Measurements from ENCODE around the gene TMEM200C. TPM values are rescaled to one million over a fixed set of nuclear protein-coding genes. Genes with fewer than 3 reads are reported as not detected.

Gene TMEM200C
- total RNA-seq (2014; rRNA removed; shearing (Covaris generic)) = 4.7 and 5.8 TPM in 2 replicates

DNA sequence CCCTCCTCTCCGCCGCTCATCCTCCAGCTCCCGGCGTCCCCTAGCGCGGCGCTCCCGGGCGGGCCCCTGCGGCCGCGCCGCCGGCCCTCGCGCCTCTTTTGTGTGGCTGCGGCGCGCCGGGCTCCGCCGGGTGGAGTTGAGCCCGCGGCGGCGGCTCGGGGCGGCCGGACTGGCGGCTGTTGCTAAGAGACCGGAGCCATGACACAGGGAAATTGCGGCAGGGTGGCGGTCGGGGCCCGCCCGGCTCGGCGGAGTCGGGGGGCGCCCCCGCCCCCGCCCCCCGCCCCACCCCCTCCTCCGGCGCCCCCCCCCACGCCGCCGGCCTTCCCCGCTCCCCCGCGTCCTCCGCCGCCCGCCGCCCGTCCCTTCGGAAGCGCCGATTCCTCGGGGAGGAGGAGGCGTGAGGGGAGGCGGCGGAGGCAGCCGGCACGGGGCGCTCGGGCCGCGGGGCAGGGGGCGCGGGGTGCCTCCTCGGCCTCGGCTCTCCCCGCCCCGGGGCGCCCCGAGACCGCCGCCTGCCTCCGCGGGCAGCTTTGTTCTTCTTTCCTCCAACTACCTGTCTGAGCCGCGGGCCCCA is at the start of gene TMEM200C:
Gene TMEM200C (minus strand): TSS at position 224 of the 577 bp plus-strand sequence. CDS start 3,459 bp downstream, outside the sequence.
- Histone ChIP-seq H3K36me3 (replicated peaks; ENCODE audit: control insufficient read depth, insufficient read depth, low read length) (no peaks in the 10 kb centered on the region), H3K27me3 (ENCODE audit: control insufficient read depth, insufficient read depth, low read length) (peaks cover 39% of the 10 kb centered on the region), H3K4me3 (ENCODE audit: insufficient read depth, low read depth, low read length) (peak within 1 kb of the TSS; percentile 80)
- DNase-seq = peak; percentile 92

DNA sequence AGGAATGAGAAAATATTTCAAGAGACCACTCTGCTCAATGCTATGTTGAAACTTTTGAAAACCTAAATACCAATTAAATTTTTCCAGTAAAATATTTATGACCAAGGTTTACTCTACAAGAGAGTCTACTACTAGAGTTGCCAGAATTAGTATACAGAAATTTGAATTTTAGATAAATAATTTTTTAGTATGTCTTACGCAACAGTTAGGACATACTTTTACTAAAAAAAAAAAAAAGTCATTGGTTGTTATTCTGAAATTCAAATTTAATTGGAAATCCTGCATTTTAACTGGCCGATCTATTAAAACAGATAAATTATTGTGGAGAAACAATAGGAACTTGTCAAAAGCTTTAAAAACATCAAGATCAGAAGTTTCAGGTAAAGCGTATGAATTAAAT is 49.1 kb upstream of the TMEM200C start:
- H3K36me3 ChIP-seq (replicated peaks; ENCODE audit: control insufficient read depth, insufficient read depth, low read length) = no peaks in the 10 kb centered on the region
- no peaks in the 10 kb centered on the region for H3K27me3 ChIP-seq (ENCODE audit: control insufficient read depth, insufficient read depth, low read length)
- no peak overlapping the region for H3K4me3 ChIP-seq (ENCODE audit: insufficient read depth, low read depth, low read length)
- DNase-seq = no peak

DNA sequence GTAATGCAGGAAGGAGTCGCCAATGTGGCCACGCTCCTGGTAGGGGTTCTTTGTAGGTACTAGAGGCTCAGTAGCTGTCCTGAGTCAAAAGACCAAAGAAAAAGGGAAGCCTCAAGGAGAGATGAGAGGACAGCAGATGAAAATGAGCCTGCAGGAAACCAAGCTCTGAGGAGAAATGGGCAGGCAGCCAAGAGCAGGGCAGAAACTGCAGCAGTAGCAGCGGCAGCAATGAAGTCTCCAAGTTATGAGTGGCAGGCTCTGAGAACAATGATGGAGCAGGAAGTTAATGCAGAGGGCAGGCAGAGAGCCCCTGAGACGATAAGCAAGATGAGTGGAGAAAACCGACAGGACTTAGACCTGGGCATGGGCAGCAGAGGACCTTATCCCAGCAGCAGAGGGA is 48.2 kb upstream of the TMEM200C start:
- Histone ChIP-seq H3K27me3 (ENCODE audit: control insufficient read depth, insufficient read depth, low read length) (no peaks in the 10 kb centered on the region), H3K4me3 (ENCODE audit: insufficient read depth, low read depth, low read length) (no peak overlapping the region), H3K36me3 (replicated peaks; ENCODE audit: control insufficient read depth, insufficient read depth, low read length) (no peaks in the 10 kb centered on the region)
- no peak for DNase-seq

DNA sequence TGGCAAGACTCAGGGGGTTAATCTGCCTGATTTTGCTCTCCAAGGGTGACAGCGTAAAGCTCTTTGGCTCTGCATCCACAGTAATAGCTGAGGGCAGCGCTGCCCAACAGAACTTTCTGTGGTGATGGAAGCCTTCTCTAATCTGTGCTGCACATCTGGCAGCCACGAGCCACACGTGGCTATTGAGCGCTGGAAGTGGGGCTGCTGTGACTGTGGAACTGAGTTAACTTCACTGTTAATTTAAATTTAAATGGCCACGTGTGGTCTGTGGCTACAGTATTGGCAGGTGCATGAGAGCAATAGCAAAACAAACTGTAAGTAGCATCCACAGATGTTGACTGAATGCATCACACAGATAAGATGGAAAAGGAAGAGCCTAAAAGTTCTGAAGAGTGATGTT is 47.3 kb upstream of the TMEM200C start:
- Histone ChIP-seq H3K27me3 (ENCODE audit: control insufficient read depth, insufficient read depth, low read length) (no peaks in the 10 kb centered on the region), H3K36me3 (replicated peaks; ENCODE audit: control insufficient read depth, insufficient read depth, low read length) (no peaks in the 10 kb centered on the region), H3K4me3 (ENCODE audit: insufficient read depth, low read depth, low read length) (no peak overlapping the region)
- DNase-seq = no peak

DNA sequence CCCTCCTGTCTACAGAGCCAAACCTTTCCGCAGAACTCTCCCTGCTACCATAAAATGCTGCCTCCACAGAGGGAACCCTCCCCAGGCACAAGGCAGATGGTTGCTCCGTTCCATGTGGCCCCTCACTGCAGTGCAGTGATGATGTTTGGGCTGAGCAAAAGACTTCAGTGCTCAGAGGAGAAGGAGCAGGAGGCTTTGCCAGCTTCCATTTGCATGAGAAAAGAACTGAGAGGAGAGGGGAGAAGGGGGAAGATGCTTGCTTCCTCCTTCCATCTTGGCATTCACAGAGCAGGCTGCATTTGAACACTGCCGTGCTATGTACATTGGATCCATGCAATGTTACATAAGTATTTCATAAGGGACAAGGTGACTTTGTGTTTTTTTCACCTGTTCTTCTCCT is 46.6 kb upstream of the TMEM200C start:
- no peaks in the 10 kb centered on the region for H3K27me3 ChIP-seq (ENCODE audit: control insufficient read depth, insufficient read depth, low read length)
- no peaks in the 10 kb centered on the region for H3K36me3 ChIP-seq (replicated peaks; ENCODE audit: control insufficient read depth, insufficient read depth, low read length)
- DNase-seq = peak; percentile 57
- no peak overlapping the region for H3K4me3 ChIP-seq (ENCODE audit: insufficient read depth, low read depth, low read length)

DNA sequence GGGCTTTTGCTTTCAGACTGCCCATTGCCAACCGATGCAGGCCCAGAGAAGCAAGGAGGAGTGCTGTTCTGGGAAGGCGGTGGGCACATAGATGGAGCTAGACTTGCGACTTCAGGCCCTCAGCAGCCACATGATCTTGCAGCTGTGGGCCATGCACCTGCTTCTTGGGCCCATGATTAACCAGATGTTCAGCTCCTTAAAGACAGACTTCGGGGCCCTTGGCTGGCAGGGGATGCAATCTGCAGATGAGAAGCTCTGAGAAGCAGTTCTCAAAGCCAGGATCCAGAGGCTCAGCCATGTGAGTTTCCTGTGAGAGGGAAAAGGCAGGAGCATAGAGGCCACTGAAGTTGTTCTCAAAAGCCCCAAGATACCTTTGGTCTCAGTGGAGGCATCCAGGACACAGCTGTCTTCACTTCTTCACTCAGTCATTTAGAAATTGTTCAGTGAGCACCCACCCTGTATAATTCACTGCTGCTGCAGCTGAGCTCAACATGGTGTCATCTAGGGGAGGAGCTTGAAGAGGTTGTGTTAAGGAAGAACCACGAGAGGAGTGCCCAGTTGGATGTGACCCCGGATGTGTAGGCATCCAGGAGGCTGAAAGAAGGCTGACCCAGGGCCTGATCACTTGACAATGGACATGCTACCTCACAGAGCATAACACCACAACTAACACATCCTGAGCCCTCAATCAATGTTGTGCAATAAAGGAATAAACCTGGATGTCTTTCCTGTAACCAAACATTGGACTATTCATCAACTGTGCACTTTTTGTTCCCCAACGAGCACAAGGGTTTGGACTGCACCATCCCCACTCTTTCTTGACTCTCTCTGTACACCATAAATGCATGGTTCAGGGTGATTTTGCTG is 44.7 kb upstream of the TMEM200C start:
- H3K36me3 ChIP-seq (replicated peaks; ENCODE audit: control insufficient read depth, insufficient read depth, low read length) = no peaks in the 10 kb centered on the region
- DNase-seq = no peak
- no peak overlapping the region for H3K4me3 ChIP-seq (ENCODE audit: insufficient read depth, low read depth, low read length)
- H3K27me3 ChIP-seq (ENCODE audit: control insufficient read depth, insufficient read depth, low read length) = no peaks in the 10 kb centered on the region

DNA sequence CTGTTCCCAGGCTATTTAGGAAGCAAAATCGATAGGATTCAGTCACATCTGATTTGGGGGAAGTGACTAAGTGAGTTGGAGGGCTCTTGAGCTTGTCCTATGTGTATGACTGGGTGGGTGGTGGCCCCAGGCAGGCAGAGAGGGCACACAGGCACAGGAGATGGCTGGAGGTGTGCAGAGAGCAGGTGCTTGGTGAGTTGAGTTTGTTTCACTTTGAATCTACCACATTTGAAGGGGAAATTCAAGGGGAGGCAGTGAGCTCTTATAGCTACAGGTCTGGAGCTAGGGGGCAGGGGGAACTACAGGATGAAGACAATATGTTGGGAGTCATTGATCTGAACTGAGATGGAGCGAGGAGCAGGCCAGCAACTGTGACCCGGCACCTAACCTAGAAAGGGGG is 42.5 kb upstream of the TMEM200C start:
- Histone ChIP-seq H3K36me3 (replicated peaks; ENCODE audit: control insufficient read depth, insufficient read depth, low read length) (no peaks in the 10 kb centered on the region), H3K4me3 (ENCODE audit: insufficient read depth, low read depth, low read length) (no peak overlapping the region), H3K27me3 (ENCODE audit: control insufficient read depth, insufficient read depth, low read length) (no peaks in the 10 kb centered on the region)
- DNase-seq = no peak

DNA sequence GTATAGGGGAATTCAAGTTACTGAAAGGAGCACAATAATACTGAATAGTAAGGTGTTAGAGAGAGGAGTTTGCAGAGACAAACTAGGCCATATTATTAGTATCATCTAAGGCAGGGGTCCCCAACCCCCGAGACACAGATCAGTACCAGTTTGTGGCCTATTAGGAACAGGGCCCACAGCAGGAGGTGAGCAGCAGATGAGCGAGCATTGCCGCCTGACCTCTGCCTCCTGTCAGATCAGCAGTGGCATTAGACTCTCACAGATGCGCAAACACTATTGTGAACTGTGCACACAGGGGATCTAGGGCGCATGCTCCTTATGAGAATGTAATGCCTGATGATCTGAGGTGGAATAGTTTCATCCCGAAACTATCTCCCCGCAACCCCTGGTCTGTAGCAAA is 41.8 kb upstream of the TMEM200C start:
- H3K27me3 ChIP-seq (ENCODE audit: control insufficient read depth, insufficient read depth, low read length) = no peaks in the 10 kb centered on the region

DNA sequence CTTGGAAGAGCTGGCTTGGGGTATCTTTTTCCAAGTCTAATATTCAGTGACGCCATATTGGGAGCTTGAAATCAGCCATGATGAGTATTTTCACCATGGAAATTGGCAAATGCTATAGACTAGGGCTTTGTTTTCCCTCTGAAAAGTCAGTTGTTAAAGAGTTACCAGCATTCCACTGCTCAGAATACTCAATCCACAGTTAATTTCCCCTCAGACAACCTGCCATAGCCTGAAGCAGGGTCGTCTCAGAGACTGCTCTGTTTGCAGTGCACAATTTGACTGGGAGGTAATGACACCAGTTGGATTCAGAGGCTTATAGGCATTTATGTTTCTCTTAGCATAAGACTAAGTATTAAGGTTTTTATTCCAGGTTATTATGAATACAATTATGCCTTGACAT is 35.5 kb upstream of the TMEM200C start:
- H3K4me3 ChIP-seq (ENCODE audit: insufficient read depth, low read depth, low read length) = no peak overlapping the region
- H3K27me3 ChIP-seq (ENCODE audit: control insufficient read depth, insufficient read depth, low read length) = no peaks in the 10 kb centered on the region
- H3K36me3 ChIP-seq (replicated peaks; ENCODE audit: control insufficient read depth, insufficient read depth, low read length) = no peaks in the 10 kb centered on the region
- no peak for DNase-seq

More for the DNA sequence above, 41.8 kb upstream of the TMEM200C start:
- Histone ChIP-seq H3K4me3 (ENCODE audit: insufficient read depth, low read depth, low read length) (no peak overlapping the region), H3K36me3 (replicated peaks; ENCODE audit: control insufficient read depth, insufficient read depth, low read length) (no peaks in the 10 kb centered on the region)
- DNase-seq = no peak

DNA sequence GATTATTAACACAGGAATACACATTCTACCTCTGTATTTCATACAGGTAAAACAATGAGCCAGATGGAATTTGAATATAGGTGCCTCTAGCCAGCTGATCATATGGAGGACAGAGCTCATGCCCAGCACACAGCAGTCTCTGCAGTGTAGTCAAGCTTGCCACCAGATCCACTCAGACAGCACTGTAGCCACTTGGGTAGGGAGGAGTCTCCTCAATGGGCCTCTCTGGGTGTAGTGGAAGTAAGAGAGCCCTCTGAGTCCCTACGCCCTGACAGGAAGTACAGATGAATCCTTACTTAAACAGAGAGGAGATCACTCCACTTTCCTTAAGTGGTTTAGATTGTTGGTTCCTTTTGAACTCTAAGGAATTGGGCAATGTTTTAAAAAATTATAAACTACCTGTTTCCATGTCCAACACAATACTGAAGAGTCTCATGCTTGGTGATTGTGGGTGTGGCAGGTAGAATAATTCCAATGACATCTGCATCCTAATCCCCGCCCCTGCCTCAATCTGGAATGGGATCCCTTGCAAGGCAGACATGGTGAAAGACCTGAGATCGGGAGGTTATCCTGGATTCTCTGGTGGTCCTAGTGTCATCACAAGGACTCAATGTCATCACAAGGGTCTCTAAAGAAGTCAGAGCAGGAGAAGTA is 23.0 kb upstream of the TMEM200C start:
- Histone ChIP-seq H3K36me3 (replicated peaks; ENCODE audit: control insufficient read depth, insufficient read depth, low read length) (no peaks in the 10 kb centered on the region), H3K27me3 (ENCODE audit: control insufficient read depth, insufficient read depth, low read length) (no peaks in the 10 kb centered on the region), H3K4me3 (ENCODE audit: insufficient read depth, low read depth, low read length) (no peak overlapping the region)
- DNase-seq = no peak

DNA sequence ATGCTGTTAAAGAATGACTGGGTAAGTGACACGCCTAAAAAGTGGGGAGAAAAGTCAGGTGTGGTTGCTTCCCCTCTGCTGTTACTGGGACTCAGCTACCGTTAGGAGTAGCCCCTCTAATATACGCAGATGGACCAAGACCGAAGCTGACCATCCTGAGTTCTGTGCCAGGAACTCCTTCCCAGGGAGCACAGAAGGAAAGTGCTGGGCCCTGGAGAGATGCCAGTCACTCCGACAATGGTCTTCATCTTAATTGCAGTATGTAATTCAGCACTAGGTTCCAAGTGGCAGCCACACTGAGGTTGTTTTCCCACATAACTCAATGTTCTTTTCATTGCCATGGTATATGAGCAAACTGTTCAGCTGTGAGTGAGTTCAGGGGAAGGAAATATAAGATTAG is 19.6 kb upstream of the TMEM200C start:
- H3K27me3 ChIP-seq (ENCODE audit: control insufficient read depth, insufficient read depth, low read length) = no peaks in the 10 kb centered on the region
- H3K4me3 ChIP-seq (ENCODE audit: insufficient read depth, low read depth, low read length) = no peak overlapping the region
- no peaks in the 10 kb centered on the region for H3K36me3 ChIP-seq (replicated peaks; ENCODE audit: control insufficient read depth, insufficient read depth, low read length)
- no peak for DNase-seq

DNA sequence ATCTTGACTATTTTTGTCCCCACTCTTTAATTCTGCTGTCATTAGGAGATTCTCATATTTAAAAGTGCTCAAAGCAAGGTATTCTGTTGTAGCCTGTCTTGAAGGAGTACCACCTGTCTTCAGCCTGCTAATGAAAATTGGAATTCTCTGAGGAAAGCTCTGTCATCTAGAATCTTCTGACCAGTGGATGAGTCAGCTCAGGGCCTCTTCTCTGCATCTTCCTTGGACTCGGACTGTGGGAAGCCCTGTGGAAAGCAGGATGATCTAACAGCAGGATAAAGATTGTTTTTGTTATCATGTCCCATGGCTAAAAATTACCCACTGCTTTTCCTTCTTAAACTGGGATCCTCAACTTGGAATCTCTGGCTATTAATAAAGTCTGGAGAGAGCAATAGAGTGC is 18.7 kb upstream of the TMEM200C start:
- Histone ChIP-seq H3K4me3 (ENCODE audit: insufficient read depth, low read depth, low read length) (no peak overlapping the region), H3K27me3 (ENCODE audit: control insufficient read depth, insufficient read depth, low read length) (no peaks in the 10 kb centered on the region), H3K36me3 (replicated peaks; ENCODE audit: control insufficient read depth, insufficient read depth, low read length) (no peaks in the 10 kb centered on the region)
- DNase-seq = no peak

DNA sequence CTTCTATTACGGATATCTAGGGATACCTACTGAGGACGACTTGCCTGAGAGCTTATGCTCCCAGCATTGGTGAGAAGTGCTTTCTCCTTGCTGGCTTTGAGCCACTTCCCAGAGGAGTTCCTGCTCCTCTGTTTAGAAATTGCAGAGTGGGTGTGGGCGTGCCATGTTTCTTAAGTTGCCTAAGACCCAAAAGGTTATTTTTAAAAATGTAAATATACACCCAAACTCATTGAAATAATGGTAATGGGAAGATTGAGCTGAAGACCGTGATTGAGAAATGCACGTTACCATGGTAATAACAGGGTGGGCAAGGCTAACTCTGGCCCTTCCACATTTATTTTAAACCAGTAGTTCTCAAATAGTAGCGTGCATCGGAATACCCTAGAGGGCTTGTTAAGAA is 17.2 kb upstream of the TMEM200C start:
- H3K36me3 ChIP-seq (replicated peaks; ENCODE audit: control insufficient read depth, insufficient read depth, low read length) = no peaks in the 10 kb centered on the region

DNA sequence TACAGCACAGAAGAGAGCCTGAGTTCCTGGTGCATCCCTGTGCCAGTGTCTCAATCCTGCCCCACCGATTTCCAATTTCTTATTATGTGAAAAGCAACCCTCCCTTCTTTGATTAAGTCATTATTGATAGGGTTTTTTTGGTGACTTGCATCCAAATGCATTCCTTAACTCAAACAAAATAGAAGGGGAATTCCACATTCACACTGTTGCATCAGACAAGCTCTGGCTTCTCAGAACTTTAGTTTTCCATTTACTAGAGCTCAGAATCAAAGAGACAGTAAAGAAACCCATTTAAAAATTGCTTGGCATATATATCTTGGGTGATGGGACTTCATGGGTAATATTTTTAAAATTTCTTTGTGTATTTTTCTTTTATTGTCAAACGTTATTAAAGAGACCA is 13.8 kb upstream of the TMEM200C start:
- DNase-seq = no peak
- H3K4me3 ChIP-seq (ENCODE audit: insufficient read depth, low read depth, low read length) = no peak overlapping the region
- no peaks in the 10 kb centered on the region for H3K36me3 ChIP-seq (replicated peaks; ENCODE audit: control insufficient read depth, insufficient read depth, low read length)
- no peaks in the 10 kb centered on the region for H3K27me3 ChIP-seq (ENCODE audit: control insufficient read depth, insufficient read depth, low read length)

More for the DNA sequence above, 17.2 kb upstream of the TMEM200C start:
- Histone ChIP-seq H3K4me3 (ENCODE audit: insufficient read depth, low read depth, low read length) (no peak overlapping the region), H3K27me3 (ENCODE audit: control insufficient read depth, insufficient read depth, low read length) (no peaks in the 10 kb centered on the region)
- no peak for DNase-seq

DNA sequence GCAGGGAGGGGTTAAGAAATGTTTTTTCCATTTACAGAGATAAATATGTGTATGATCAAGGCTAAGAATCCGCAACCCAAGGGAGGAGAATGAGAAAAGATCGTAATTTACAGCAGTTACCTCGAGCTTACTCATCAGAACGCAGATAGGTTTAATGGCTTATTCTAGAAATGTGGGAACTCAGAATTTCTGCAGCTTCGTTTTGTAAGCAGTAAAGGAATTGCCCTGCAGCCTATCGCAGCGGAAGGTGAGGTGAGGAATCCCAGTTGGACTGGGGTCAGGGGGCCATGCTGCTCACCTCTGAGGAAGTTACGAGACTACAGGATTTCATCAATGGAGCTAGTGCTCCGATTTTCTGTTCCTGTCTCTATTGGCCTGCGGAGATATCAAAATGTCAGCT is 8.1 kb upstream of the TMEM200C start:
- Histone ChIP-seq H3K36me3 (replicated peaks; ENCODE audit: control insufficient read depth, insufficient read depth, low read length) (no peaks in the 10 kb centered on the region), H3K27me3 (ENCODE audit: control insufficient read depth, insufficient read depth, low read length) (no peaks in the 10 kb centered on the region), H3K4me3 (ENCODE audit: insufficient read depth, low read depth, low read length) (no peak overlapping the region)
- no peak for DNase-seq

Data from H7 (cell line).